GM23338 (cell line): ENCODE measurements around the gene JTB. TPM values are rescaled to one million over a fixed set of nuclear protein-coding genes. Genes with fewer than 3 reads are reported as not detected.

Experiments used
- ATAC-seq: fragments of 200-7000 bp; cut with Tn5 transposase; 3 replicates; pipeline ENCODE4 v1.9.1; 2020
- DNase-seq: peaks from one replicate; pipeline ENCODE4 v3.0.0-alpha.2; 2015; ENCODE audit warnings: low spot score
- H2AFZ ChIP-seq: fragments of 200-600 bp; sonication (generic); 2 replicates; pipeline ENCODE4 v1.8.0; 2016; ENCODE audit warnings: antibody characterized with exemption, mild to moderate bottlenecking, moderate library complexity
- H3F3A ChIP-seq: fragments of 200-600 bp; sonication (generic); replicated peaks from 2 replicates; pipeline ENCODE4 v1.8.0; 2017; ENCODE audit warnings: antibody characterized with exemption, mixed run types, low read depth
- H3K27ac ChIP-seq: fragments of 200-600 bp; sonication (generic); 2 replicates; pipeline ENCODE4 v1.6.1; 2016; ENCODE audit warnings: low read depth
- H3K27me3 ChIP-seq: fragments of 200-600 bp; sonication (generic); 2 replicates; pipeline ENCODE4 v1.8.0; 2016; ENCODE audit warnings: mild to moderate bottlenecking, mixed run types, moderate library complexity; ENCODE audit not compliant: insufficient read depth
- H3K36me3 ChIP-seq: fragments of 200-600 bp; sonication (generic); 2 replicates; pipeline ENCODE4 v1.8.0; 2016; ENCODE audit warnings: mild to moderate bottlenecking; ENCODE audit not compliant: insufficient read depth
- H3K4me1 ChIP-seq: fragments of 200-600 bp; sonication (generic); 2 replicates; pipeline ENCODE4 v1.8.0; 2016; ENCODE audit warnings: mild to moderate bottlenecking, moderate library complexity; ENCODE audit not compliant: insufficient read depth
- H3K4me2 ChIP-seq: fragments of 200-600 bp; sonication (generic); 2 replicates; pipeline ENCODE4 v1.7.1; 2017; ENCODE audit warnings: mixed run types
- H3K4me3 ChIP-seq: fragments of 200-600 bp; sonication (generic); 2 replicates; pipeline ENCODE4 v1.6.1; 2016; ENCODE audit warnings: mixed run types
- H3K79me2 ChIP-seq: fragments of 200-600 bp; sonication (generic); replicated peaks from 2 replicates; pipeline ENCODE4 v1.8.0; 2017; ENCODE audit warnings: mild to moderate bottlenecking; ENCODE audit not compliant: insufficient read depth
- H3K9me2 ChIP-seq: fragments of 200-600 bp; sonication (generic); 2 replicates; pipeline ENCODE4 v1.8.0; 2017; ENCODE audit not compliant: insufficient read depth
- H4K20me1 ChIP-seq: fragments of 200-600 bp; sonication (generic); replicated peaks from 2 replicates; pipeline ENCODE4 v1.8.0; 2017; ENCODE audit warnings: mild to moderate bottlenecking; ENCODE audit not compliant: insufficient read depth
- H3K27ac Mint-ChIP-seq: 2 replicates; pipeline ENCODE4 v1.8.0; 2020; ENCODE audit warnings: inconsistent platforms, mild to moderate bottlenecking, moderate library complexity, mixed read lengths
- H3K27me3 Mint-ChIP-seq: 3 replicates; pipeline ENCODE4 v1.8.0; 2022; ENCODE audit warnings: low read depth, mild to moderate bottlenecking, moderate library complexity, mixed read lengths, inconsistent platforms; ENCODE audit not compliant: insufficient read depth, poor library complexity
- H3K36me3 Mint-ChIP-seq: 3 replicates; pipeline ENCODE4 v1.8.0; 2021; ENCODE audit warnings: low read depth, mild to moderate bottlenecking, inconsistent platforms, moderate library complexity, mixed read lengths
- H3K4me1 Mint-ChIP-seq: 3 replicates; pipeline ENCODE4 v1.8.0; 2020; ENCODE audit warnings: mild to moderate bottlenecking, inconsistent platforms, mixed read lengths
- H3K4me3 Mint-ChIP-seq: 3 replicates; pipeline ENCODE4 v1.8.0; 2021; ENCODE audit warnings: moderate library complexity, mild to moderate bottlenecking, inconsistent platforms, mixed read lengths
- H3K9me3 Mint-ChIP-seq: 3 replicates; pipeline ENCODE4 v1.8.0; 2020; ENCODE audit warnings: moderate library complexity, mild to moderate bottlenecking, inconsistent platforms, mixed read lengths
- microRNA-seq: library from miRNA; unstranded; fragments of <30 nt; microRNA quantifications from one replicate; pipeline ENCODE4, GENCODE V29; 2017
- polyA plus RNA-seq: library from polyadenylated mRNA; unstranded; fragments of >200 nt; fragmentation: Nextera tagmentation; extraction: Ambion mirVana; gene quantifications from 2 replicates; pipeline ENCODE4 v1.2.1, GENCODE V29; 2016
- small RNA-seq: library from RNA; depleted of rRNA; stranded (forward); fragments of <200 nt; gene quantifications from one replicate; pipeline ENCODE3, GENCODE V24; 2014; ENCODE audit warnings: low replicate concordance
- total RNA-seq: library from RNA; depleted of rRNA; stranded (reverse); fragments of >200 nt; shearing (Covaris generic); gene quantifications from 2 replicates; pipeline ENCODE4 v1.2.3, GENCODE V29; 2014; rRNA removed
- TF ChIP-seq, protein P1 (sequence below), 2 experiments: fragments of 200-600 bp in 1 of 2; sonication (generic) in 1 of 2; conservative IDR thresholded peaks; 2 replicates each; pipeline versions ENCODE4 v1.5.1 to v1.6.1; 2016 to 2017; ENCODE audit warnings: antibody characterized with exemption in 2 of 2, low read depth in 2 of 2, mild to moderate bottlenecking in 2 of 2, moderate library complexity in 1 of 2

Gene JTB
- total and polyA plus RNA-seq, 2 experiments from 2014 or later = 140 to 208 TPM

DNA sequence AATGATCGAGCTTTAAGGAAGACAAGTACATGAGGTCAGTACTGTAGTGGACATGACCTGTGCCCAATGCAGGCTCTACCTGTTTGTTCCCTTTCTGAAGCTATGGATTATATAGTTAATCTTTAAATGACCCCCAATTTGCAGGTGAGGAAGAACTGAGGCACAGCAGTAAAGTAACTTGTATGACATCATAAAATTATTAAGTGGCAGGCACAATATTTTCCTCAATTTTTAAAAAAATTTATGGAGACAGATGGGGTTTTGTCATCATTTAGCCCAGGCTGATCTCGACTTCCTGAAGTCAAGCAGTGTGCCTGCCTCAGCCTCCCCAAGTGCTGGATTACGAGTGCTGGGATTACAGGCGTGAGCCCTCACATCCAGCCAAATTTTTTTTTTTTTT lies 51.1 kb downstream of the JTB start:
- Histone ChIP-seq H4K20me1 (peaks cover 5% of the 10 kb centered on the region), H3F3A (peaks cover 19% of the 10 kb centered on the region; the same call in 1 of the 2 replicates), H3K9me2 (no peaks in the 10 kb centered on the region), H3K27ac (no peak overlapping the region), H3K27me3 (no peaks in the 10 kb centered on the region), H3K79me2 (peaks cover 8% of the 10 kb centered on the region), H3K36me3 (no peaks in the 10 kb centered on the region), H3K4me1 (peaks cover 4% of the 10 kb centered on the region), H3K4me2 (no peak overlapping the region), H3K4me3 (no peak overlapping the region), H2AFZ (no peak overlapping the region)
- no peak overlapping the region for H3K27ac Mint-ChIP-seq
- H3K9me3 Mint-ChIP-seq = no peaks in the 10 kb centered on the region; the same call in 2 of the 3 replicates
- ATAC-seq (no peak), DNase-seq (no peak)
- peaks cover 17% of the 10 kb centered on the region for H3K27me3 Mint-ChIP-seq
- H3K36me3 Mint-ChIP-seq = peaks cover 12% of the 10 kb centered on the region; the same call in 2 of the 3 replicates
- TF ChIP-seq, protein P1, sequence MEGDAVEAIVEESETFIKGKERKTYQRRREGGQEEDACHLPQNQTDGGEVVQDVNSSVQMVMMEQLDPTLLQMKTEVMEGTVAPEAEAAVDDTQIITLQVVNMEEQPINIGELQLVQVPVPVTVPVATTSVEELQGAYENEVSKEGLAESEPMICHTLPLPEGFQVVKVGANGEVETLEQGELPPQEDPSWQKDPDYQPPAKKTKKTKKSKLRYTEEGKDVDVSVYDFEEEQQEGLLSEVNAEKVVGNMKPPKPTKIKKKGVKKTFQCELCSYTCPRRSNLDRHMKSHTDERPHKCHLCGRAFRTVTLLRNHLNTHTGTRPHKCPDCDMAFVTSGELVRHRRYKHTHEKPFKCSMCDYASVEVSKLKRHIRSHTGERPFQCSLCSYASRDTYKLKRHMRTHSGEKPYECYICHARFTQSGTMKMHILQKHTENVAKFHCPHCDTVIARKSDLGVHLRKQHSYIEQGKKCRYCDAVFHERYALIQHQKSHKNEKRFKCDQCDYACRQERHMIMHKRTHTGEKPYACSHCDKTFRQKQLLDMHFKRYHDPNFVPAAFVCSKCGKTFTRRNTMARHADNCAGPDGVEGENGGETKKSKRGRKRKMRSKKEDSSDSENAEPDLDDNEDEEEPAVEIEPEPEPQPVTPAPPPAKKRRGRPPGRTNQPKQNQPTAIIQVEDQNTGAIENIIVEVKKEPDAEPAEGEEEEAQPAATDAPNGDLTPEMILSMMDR (conservative IDR thresholded peaks at IDR 0.05; ENCODE audit: low read depth in 2 of 2) = no peak
- H3K4me3 Mint-ChIP-seq = no peak overlapping the region
- peaks cover 5% of the 10 kb centered on the region; the same call in 2 of the 3 replicates for H3K4me1 Mint-ChIP-seq

Small RNAs within 50 kb of the gene (microRNA-seq; reads per million reads assigned to microRNA genes)
- not detected for gene MIR6737

Small RNAs within 50 kb of the gene (small RNA-seq; reads per million reads assigned to genes)
- gene MIR6737 = 0.07 reads per million

Other genes with a start within 250 kb of the JTB start
- 51.3 and 51.5 TPM in 2 replicates for gene INTS3, start 249.6 kb downstream of the JTB start, total RNA-seq
- 21.5 and 22.7 TPM in 2 replicates for gene INTS3, start 249.6 kb downstream of the JTB start, polyA plus RNA-seq
- 18.8 and 24.2 TPM in 2 replicates for gene SLC27A3, start 202.3 kb downstream of the JTB start, total RNA-seq
- gene SLC27A3, start 202.3 kb downstream of the JTB start, polyA plus RNA-seq = 26.3 and 27.1 TPM in 2 replicates
- 17.3 and 17.8 TPM in 2 replicates for gene GATAD2B, start 54.7 kb downstream of the JTB start, total RNA-seq
- gene GATAD2B, start 54.7 kb downstream of the JTB start, polyA plus RNA-seq = 4.4 and 5.2 TPM in 2 replicates
- gene DENND4B, start 31.0 kb downstream of the JTB start, total RNA-seq = 33.3 and 57.0 TPM in 2 replicates
- gene DENND4B, start 31.0 kb downstream of the JTB start, polyA plus RNA-seq = 24.9 and 29.4 TPM in 2 replicates
- 7.4 and 10.6 TPM in 2 replicates for gene CRTC2, start 19.1 kb downstream of the JTB start, total RNA-seq
- 18.3 and 20.7 TPM in 2 replicates for gene CRTC2, start 19.1 kb downstream of the JTB start, polyA plus RNA-seq
- gene SLC39A1, start 14.1 kb downstream of the JTB start, total RNA-seq = 218 and 220 TPM in 2 replicates
- gene SLC39A1, start 14.1 kb downstream of the JTB start, polyA plus RNA-seq = 87.3 and 91.3 TPM in 2 replicates
- 21.3 and 26.8 TPM in 2 replicates for gene CREB3L4, start 9.8 kb downstream of the JTB start, total RNA-seq
- 16.7 and 19.3 TPM in 2 replicates for gene CREB3L4, start 9.8 kb downstream of the JTB start, polyA plus RNA-seq
- 38.0 and 38.6 TPM in 2 replicates for gene RAB13, start 8.7 kb upstream of the JTB start, total RNA-seq
- gene RAB13, start 8.7 kb upstream of the JTB start, polyA plus RNA-seq = 171 and 177 TPM in 2 replicates
- 1,080 and 1,371 TPM in 2 replicates for gene RPS27, start 13.1 kb upstream of the JTB start, total RNA-seq
- gene RPS27, start 13.1 kb upstream of the JTB start, polyA plus RNA-seq = 3,355 and 3,425 TPM in 2 replicates
- not detected in 2 replicates for gene NUP210L, start 177.4 kb upstream of the JTB start, total RNA-seq
- 0.10 and 0.19 TPM in 2 replicates for gene NUP210L, start 177.4 kb upstream of the JTB start, polyA plus RNA-seq
- gene TPM3, start 214.4 kb upstream of the JTB start, total RNA-seq = 685 and 747 TPM in 2 replicates
- 502 and 544 TPM in 2 replicates for gene TPM3, start 214.4 kb upstream of the JTB start, polyA plus RNA-seq
- not detected in 2 replicates for gene CFAP141, start 228.7 kb upstream of the JTB start, total RNA-seq
- not detected in 2 replicates for gene CFAP141, start 228.7 kb upstream of the JTB start, polyA plus RNA-seq
- 157 and 164 TPM in 2 replicates for gene UBAP2L, start 243.3 kb upstream of the JTB start, total RNA-seq
- 94.9 and 98.5 TPM in 2 replicates for gene UBAP2L, start 243.3 kb upstream of the JTB start, polyA plus RNA-seq